GM18508 (cell line): Measurements from ENCODE around the gene IQCK.

ENCODE experiments used
- ATAC-seq: cut with Tn5 transposase; IDR thresholded peaks from one replicate; pipeline ENCODE4 v1.9.1; 2021; ENCODE audit warnings: moderate number of reproducible peaks; ENCODE audit not compliant: insufficient read depth, unreplicated experiment

The IQCK gene

GRCh38 chr16:19753815-19754643 is 36.0 kb downstream of the IQCK start:
- no peak for ATAC-seq

GRCh38 chr16:19754644-19755036 is 36.6 kb downstream of the IQCK start:
- ATAC-seq = no peak

GRCh38 chr16:19755268-19755667 is 37.2 kb downstream of the IQCK start:
- no peak for ATAC-seq

- no peak for ATAC-seq
Observed at GRCh38 chr16:19757026-19757425, 39.0 kb downstream of the IQCK start.

- ATAC-seq = no peak
Observed at GRCh38 chr16:19757762-19758595, 39.9 kb downstream of the IQCK start.

GRCh38 chr16:19760356-19761060 is 42.4 kb downstream of the IQCK start:
- ATAC-seq = no peak

- ATAC-seq = no peak
Observed at GRCh38 chr16:19765860-19766553, 47.9 kb downstream of the IQCK start.

GRCh38 chr16:19766554-19766884 is 48.4 kb downstream of the IQCK start:
- no peak for ATAC-seq

GRCh38 chr16:19766988-19767387 is 48.9 kb downstream of the IQCK start:
- no peak for ATAC-seq

GRCh38 chr16:19767497-19767896 is 49.4 kb downstream of the IQCK start:
- ATAC-seq = no peak

GRCh38 chr16:19769239-19769638 is 51.2 kb downstream of the IQCK start:
- no peak for ATAC-seq

- ATAC-seq = no peak
Observed at GRCh38 chr16:19771040-19771439, 53.0 kb downstream of the IQCK start.

- no peak for ATAC-seq
Observed at GRCh38 chr16:19771796-19772195, 53.7 kb downstream of the IQCK start.

- no peak for ATAC-seq
Observed at GRCh38 chr16:19774024-19774423, 56.0 kb downstream of the IQCK start.

- no peak for ATAC-seq
Observed at GRCh38 chr16:19776147-19776546, 58.1 kb downstream of the IQCK start.

- ATAC-seq = no peak
Observed at GRCh38 chr16:19776565-19776964, 58.5 kb downstream of the IQCK start.

- ATAC-seq = no peak
Observed at GRCh38 chr16:19780321-19780720, 62.2 kb downstream of the IQCK start.

- no peak for ATAC-seq
Observed at GRCh38 chr16:19781226-19781625, 63.2 kb downstream of the IQCK start.

- no peak for ATAC-seq
Observed at GRCh38 chr16:19783363-19784182, 65.5 kb downstream of the IQCK start.
